A549 (cell line): Measurements from ENCODE around the gene CSNK1D. TPM values are rescaled to one million over a fixed set of nuclear protein-coding genes. Genes with fewer than 3 reads are reported as not detected.

Experiments
- ATAC-seq, 2 experiments: fragments of 200-7000 bp in 1 of 2; fragments of >200 bp in 1 of 2; cut with Nextera tagmentation in 1 of 2; cut with Tn5 transposase in 1 of 2; 3 replicates each; pipeline versions ENCODE4 v1.8.0 to v1.9.1; 2018 to 2020; ENCODE audit warnings: mild to moderate bottlenecking in 1 of 2, moderate library complexity in 1 of 2
- CTCF ChIA-PET: fragments of 300-600 bp; sonication (Branson Sonifier 250); formaldehyde crosslinking; extraction: SDS; loops from one replicate; lab custom pipeline; 2021; ENCODE audit warnings: antibody characterized with exemption, inconsistent platforms; lab: Yijun Ruan, JAX
- POLR2A ChIA-PET: fragments of 350-600 bp; formaldehyde crosslinking; extraction: SDS; loops from one replicate; lab custom pipeline; 2021; ENCODE audit warnings: antibody characterized with exemption, inconsistent platforms; lab: Yijun Ruan, JAX
- DNase-seq, 2 experiments: peaks; one replicate each; pipeline versions ENCODE4 v3.0.0 to v3.0.0-alpha.2; 2011 to 2016; ENCODE audit warnings: low read depth in 1 of 2, low spot score in 1 of 2
- FAIRE-seq: peaks from 2 replicates; lab custom pipeline; 2011; peaks lifted over from hg19 to GRCh38; lab: Jason Lieb, UNC
- H3K27ac ChIP-seq, 2 experiments: fragments of >200 bp; sonication (Bioruptor Twin); formaldehyde crosslinking; 3 replicates each; pipeline ENCODE4 v1.5.1; 2016 to 2017
- H3K4me1 ChIP-seq: fragments of >200 bp; sonication (Bioruptor Twin); formaldehyde crosslinking; 3 replicates; pipeline ENCODE4 v1.6.1; 2016
- H3K4me2 ChIP-seq: fragments of >200 bp; sonication (Bioruptor Twin); formaldehyde crosslinking; 3 replicates; pipeline ENCODE4 v1.6.1; 2016
- H3K4me3 ChIP-seq: fragments of >200 bp; sonication (Bioruptor Twin); formaldehyde crosslinking; 3 replicates; pipeline ENCODE4 v1.5.1; 2016
- H3K9me3 ChIP-seq: fragments of >200 bp; sonication (Bioruptor Twin); formaldehyde crosslinking; 3 replicates; pipeline ENCODE4 v1.6.1; 2016
- CHD2 ChIP-seq: fragments of 150-350 bp; IDR thresholded peaks from 2 replicates; pipeline ENCODE4 v1.6.1; 2014; ENCODE audit warnings: low read length; ENCODE audit not compliant: partially characterized antibody
- EP300 ChIP-seq, 2 experiments: fragments of >200 bp; sonication (Bioruptor Twin); formaldehyde crosslinking; IDR thresholded peaks; 2 replicates in 1 of 2; 3 replicates in 1 of 2; pipeline ENCODE4 v1.6.1; 2016 to 2017
- HES2 ChIP-seq: fragments of >200 bp; sonication (Bioruptor Twin); formaldehyde crosslinking; IDR thresholded peaks from 2 replicates; pipeline ENCODE4 v1.6.1; 2016
- HEYL ChIP-seq: fragments of 250-450 bp; sonication (Bioruptor Pico); IDR thresholded peaks from 2 replicates; pipeline ENCODE4 v1.8.0; 2021; ENCODE audit warnings: mild to moderate bottlenecking, moderate library complexity
- HOXB13 ChIP-seq: fragments of 250-450 bp; sonication (Bioruptor Pico); IDR thresholded peaks from 2 replicates; pipeline ENCODE4 v1.5.0; 2020; ENCODE audit warnings: low read depth, mild to moderate bottlenecking, moderate library complexity
- KDM1A ChIP-seq: fragments of 200-600 bp; sonication (generic); IDR thresholded peaks from 2 replicates; pipeline ENCODE4 v1.6.1; 2016; ENCODE audit warnings: low read depth, mild to moderate bottlenecking
- MAZ ChIP-seq: fragments of 150-350 bp; IDR thresholded peaks from 2 replicates; pipeline ENCODE4 v1.6.1; 2014; ENCODE audit warnings: antibody characterized with exemption, low read depth, low read length, borderline replicate concordance
- MYC ChIP-seq: IDR thresholded peaks from 2 replicates; pipeline ENCODE4 v1.6.1; 2012; ENCODE audit warnings: mild to moderate bottlenecking, inconsistent platforms, low read length, improper control_type of control experiment, borderline replicate concordance
- NPAS2 ChIP-seq: fragments of 250-450 bp; sonication (Bioruptor Pico); IDR thresholded peaks from 2 replicates; pipeline ENCODE4 v1.8.0; 2022; ENCODE audit warnings: mild to moderate bottlenecking, moderate library complexity, borderline replicate concordance
- NR3C1 ChIP-seq: fragments of >200 bp; sonication (Bioruptor Twin); formaldehyde crosslinking; IDR thresholded peaks from 3 replicates; pipeline ENCODE4 v1.6.1; 2017
- POLR2A ChIP-seq: IDR thresholded peaks from 2 replicates; pipeline ENCODE4 v1.6.1; 2012; ENCODE audit warnings: mild to moderate bottlenecking, low read length
- SMC3 ChIP-seq: fragments of >200 bp; sonication (Bioruptor Twin); formaldehyde crosslinking; IDR thresholded peaks from 3 replicates; pipeline ENCODE4 v1.6.1; 2018; ENCODE audit warnings: inconsistent platforms
- SREBF2 ChIP-seq: fragments of 450-650 bp; IDR thresholded peaks from 2 replicates; pipeline ENCODE4 v1.6.1; 2014; ENCODE audit warnings: mild to moderate bottlenecking, moderate library complexity
- TFCP2L1 ChIP-seq: fragments of 250-450 bp; sonication (Bioruptor Pico); IDR thresholded peaks from 2 replicates; pipeline ENCODE4 v1.5.0; 2021; ENCODE audit warnings: mild to moderate bottlenecking
- TP53 ChIP-seq: fragments of 250-450 bp; sonication (Bioruptor Pico); IDR thresholded peaks from 2 replicates; pipeline ENCODE4 v1.5.0; 2021; ENCODE audit warnings: mild to moderate bottlenecking, moderate library complexity
- ZC3H11A ChIP-seq: fragments of 450-650 bp; IDR thresholded peaks from 2 replicates; pipeline ENCODE4 v1.6.1; 2014; ENCODE audit warnings: antibody characterized with exemption, mild to moderate bottlenecking
- ZNF302 ChIP-seq: fragments of 250-450 bp; sonication (Bioruptor Pico); IDR thresholded peaks from 2 replicates; pipeline ENCODE4 v1.9.0; 2021; ENCODE audit warnings: inconsistent platforms, mild to moderate bottlenecking, moderate library complexity
- WGBS: methylation state at CpG from one replicate; pipeline ENCODE4 v1.1.6; 2017; ENCODE audit errors: missing lambda C conversion rate; 5-methylcytosine and 5-hydroxymethylcytosine counted together
- polyA plus RNA-seq, 4 experiments: library from polyadenylated mRNA; depleted of rRNA in 3 of 4; stranded (reverse); fragments of >200 nt; fragmentation: RNase III in 1 of 4; extraction: RNeasy Plus Mini Kit Qiagen cat#74134 plus additional on column Dnase treatment in 1 of 4; gene quantifications; 2 replicates in 3 of 4; 3 replicates in 1 of 4; pipeline ENCODE4 v1.2.3, GENCODE V29; 2011 to 2017
- TF ChIP-seq, protein P1 (sequence below): fragments of 250-450 bp; sonication (Bioruptor Pico); IDR thresholded peaks from 2 replicates; pipeline ENCODE4 v1.5.0; 2021; ENCODE audit warnings: mild to moderate bottlenecking, moderate library complexity, borderline replicate concordance
- TF ChIP-seq, protein P2 (sequence below): fragments of >200 bp; sonication (Bioruptor Twin); formaldehyde crosslinking; IDR thresholded peaks from 3 replicates; pipeline ENCODE4 v1.6.1; 2016
- TF ChIP-seq, protein P3 (sequence below): IDR thresholded peaks from 2 replicates; pipeline ENCODE4 v1.6.1; 2012
- TF ChIP-seq, protein P4 (sequence below): fragments of 150-350 bp; IDR thresholded peaks from 2 replicates; pipeline ENCODE4 v1.6.1; 2014; ENCODE audit warnings: low read depth, mild to moderate bottlenecking, low read length
- TF ChIP-seq, protein P5 (sequence below): IDR thresholded peaks from 2 replicates; pipeline ENCODE4 v1.6.1; 2012; ENCODE audit warnings: low read depth, borderline replicate concordance

The CSNK1D gene
- polyA plus RNA-seq, 2 of the 4 experiments (the other 2 are of a cell fraction), result 130 to 163 TPM

GRCh38 chr17:82246365-82247181, 26.9 kb downstream of the CSNK1D start (continued):
- TF ChIP-seq TFCP2L1 (CRISPR knock-in tag) (no peak), HOXB13 (no peak), TP53 (CRISPR knock-in tag) (no peak), HEYL (CRISPR knock-in tag) (no peak)

- Histone ChIP-seq H3K4me3 (no peak overlapping the region), H3K9me3 (no peaks in the 10 kb centered on the region), H3K27ac (peak overlapping the region; percentile 72 to 85), H3K4me1 (peaks cover 77% of the 10 kb centered on the region), H3K4me2 (peak overlapping the region; percentile 58; the same call in 2 of the 3 replicates)
- no peak for FAIRE-seq
- POLR2A ChIA-PET, result interaction anchor here (1.1 to 2.2 kb wide), 3 partner anchors 22 to 43 kb away, joined by 3 to 7 read pairs (median 3); partner anchors contain the start of gene CSNK1D
- WGBS, result 100% methylated on average over 4 of the region's 5 CpGs
- CTCF ChIA-PET, result interaction anchor here (0.8 to 17.6 kb wide), 12 partner anchors 10 to 215 kb away, joined by 3 to 289 read pairs (median 8); partner anchors contain the start of genes CCDC57, RAC3 and SECTM1
- DNase-seq, result no peak
- no peak for ATAC-seq
- no peak for TF ChIP-seq KDM1A
- no peak for TF ChIP-seq NR3C1
- no peak for TF ChIP-seq HES2
- TF ChIP-seq, protein P1, sequence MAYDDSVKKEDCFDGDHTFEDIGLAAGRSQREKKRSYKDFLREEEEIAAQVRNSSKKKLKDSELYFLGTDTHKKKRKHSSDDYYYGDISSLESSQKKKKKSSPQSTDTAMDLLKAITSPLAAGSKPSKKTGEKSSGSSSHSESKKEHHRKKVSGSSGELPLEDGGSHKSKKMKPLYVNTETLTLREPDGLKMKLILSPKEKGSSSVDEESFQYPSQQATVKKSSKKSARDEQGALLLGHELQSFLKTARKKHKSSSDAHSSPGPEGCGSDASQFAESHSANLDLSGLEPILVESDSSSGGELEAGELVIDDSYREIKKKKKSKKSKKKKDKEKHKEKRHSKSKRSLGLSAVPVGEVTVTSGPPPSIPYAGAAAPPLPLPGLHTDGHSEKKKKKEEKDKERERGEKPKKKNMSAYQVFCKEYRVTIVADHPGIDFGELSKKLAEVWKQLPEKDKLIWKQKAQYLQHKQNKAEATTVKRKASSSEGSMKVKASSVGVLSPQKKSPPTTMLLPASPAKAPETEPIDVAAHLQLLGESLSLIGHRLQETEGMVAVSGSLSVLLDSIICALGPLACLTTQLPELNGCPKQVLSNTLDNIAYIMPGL, result no peak
- TF ChIP-seq, protein P2, sequence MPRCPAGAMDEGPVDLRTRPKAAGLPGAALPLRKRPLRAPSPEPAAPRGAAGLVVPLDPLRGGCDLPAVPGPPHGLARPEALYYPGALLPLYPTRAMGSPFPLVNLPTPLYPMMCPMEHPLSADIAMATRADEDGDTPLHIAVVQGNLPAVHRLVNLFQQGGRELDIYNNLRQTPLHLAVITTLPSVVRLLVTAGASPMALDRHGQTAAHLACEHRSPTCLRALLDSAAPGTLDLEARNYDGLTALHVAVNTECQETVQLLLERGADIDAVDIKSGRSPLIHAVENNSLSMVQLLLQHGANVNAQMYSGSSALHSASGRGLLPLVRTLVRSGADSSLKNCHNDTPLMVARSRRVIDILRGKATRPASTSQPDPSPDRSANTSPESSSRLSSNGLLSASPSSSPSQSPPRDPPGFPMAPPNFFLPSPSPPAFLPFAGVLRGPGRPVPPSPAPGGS, result no peak
- TF ChIP-seq EP300 (IDR thresholded peaks at IDR 0.05), result no peak
- TF ChIP-seq, protein P3, sequence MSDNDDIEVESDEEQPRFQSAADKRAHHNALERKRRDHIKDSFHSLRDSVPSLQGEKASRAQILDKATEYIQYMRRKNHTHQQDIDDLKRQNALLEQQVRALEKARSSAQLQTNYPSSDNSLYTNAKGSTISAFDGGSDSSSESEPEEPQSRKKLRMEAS, result no peak
- TF ChIP-seq, protein P4, sequence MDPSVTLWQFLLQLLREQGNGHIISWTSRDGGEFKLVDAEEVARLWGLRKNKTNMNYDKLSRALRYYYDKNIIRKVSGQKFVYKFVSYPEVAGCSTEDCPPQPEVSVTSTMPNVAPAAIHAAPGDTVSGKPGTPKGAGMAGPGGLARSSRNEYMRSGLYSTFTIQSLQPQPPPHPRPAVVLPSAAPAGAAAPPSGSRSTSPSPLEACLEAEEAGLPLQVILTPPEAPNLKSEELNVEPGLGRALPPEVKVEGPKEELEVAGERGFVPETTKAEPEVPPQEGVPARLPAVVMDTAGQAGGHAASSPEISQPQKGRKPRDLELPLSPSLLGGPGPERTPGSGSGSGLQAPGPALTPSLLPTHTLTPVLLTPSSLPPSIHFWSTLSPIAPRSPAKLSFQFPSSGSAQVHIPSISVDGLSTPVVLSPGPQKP, result no peak
- no peak for TF ChIP-seq NPAS2
- TF ChIP-seq, protein P5, sequence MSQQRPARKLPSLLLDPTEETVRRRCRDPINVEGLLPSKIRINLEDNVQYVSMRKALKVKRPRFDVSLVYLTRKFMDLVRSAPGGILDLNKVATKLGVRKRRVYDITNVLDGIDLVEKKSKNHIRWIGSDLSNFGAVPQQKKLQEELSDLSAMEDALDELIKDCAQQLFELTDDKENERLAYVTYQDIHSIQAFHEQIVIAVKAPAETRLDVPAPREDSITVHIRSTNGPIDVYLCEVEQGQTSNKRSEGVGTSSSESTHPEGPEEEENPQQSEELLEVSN, result no peak
- TF ChIP-seq POLR2A, result no peak
- TF ChIP-seq ZC3H11A, result no peak
- TF ChIP-seq SREBF2, result no peak
- TF ChIP-seq HEYL (CRISPR knock-in tag), result no peak
- TF ChIP-seq CHD2, result no peak
- TF ChIP-seq MYC, result no peak
- no peak for TF ChIP-seq SMC3
- no peak for TF ChIP-seq MAZ
- TF ChIP-seq ZNF302 (CRISPR knock-in tag), result no peak
- TF ChIP-seq, all 56 proteins: peak for 0
Measured at GRCh38 chr17:82246040-82246364, 27.5 kb downstream of the CSNK1D start.
